ENCODE results near the gene SNN. TPM values are rescaled to one million over a fixed set of nuclear protein-coding genes. Genes with fewer than 3 reads are reported as not detected.
A peak's percentile ranks its signal among the peaks of the same experiment; 100 is the strongest.

Gene SNN
- total and polyA plus RNA-seq, 2 experiments from 2014 or later: 16.7 to 18.8 TPM

GRCh38 chr16:11670171-11671131 is 2.2 kb downstream of the SNN start:
- no peak for DNase-seq (ENCODE audit: low spot score)
- Histone ChIP-seq H3K9me3 (ENCODE audit: low read depth) (no peaks in the 10 kb centered on the region), H3K79me2 (peaks cover 61% of the 10 kb centered on the region), H3K9me2 (replicated peaks; ENCODE audit: insufficient read depth) (no peaks in the 10 kb centered on the region), H3K27ac (no peak overlapping the region), H4K20me1 (ENCODE audit: insufficient read depth, poor library complexity, severe bottlenecking) (peaks cover 57% of the 10 kb centered on the region), H3K27me3 (no peaks in the 10 kb centered on the region), H3K36me3 (replicated peaks; ENCODE audit: insufficient read depth, low read depth) (no peaks in the 10 kb centered on the region), H3K4me2 (peak overlapping the region; percentile 94), H2AFZ (no peak overlapping the region), H3K4me3 (no peak overlapping the region), H3K4me1 (ENCODE audit: insufficient read depth) (peaks cover 23% of the 10 kb centered on the region)
- WGBS (ENCODE audit: low lambda C conversion rate, missing lambda C conversion rate): 74% methylated on average over 27 of the region's 27 CpGs
- no peak for TF ChIP-seq EZH2phosphoT487 (IDR thresholded peaks at IDR 0.05; ENCODE audit: low read depth, severe bottlenecking, unreplicated experiment)
- no peak for TF ChIP-seq EZH2 (IDR thresholded peaks at IDR 0.05; ENCODE audit: borderline replicate concordance)
- TF ChIP-seq CTCF (IDR thresholded peaks at IDR 0.05; ENCODE audit: poor library complexity): no peak

- TF ChIP-seq EZH2phosphoT487 (IDR thresholded peaks at IDR 0.05; ENCODE audit: low read depth, severe bottlenecking, unreplicated experiment): no peak
- TF ChIP-seq EZH2 (IDR thresholded peaks at IDR 0.05; ENCODE audit: borderline replicate concordance): no peak
- no peak for TF ChIP-seq CTCF (IDR thresholded peaks at IDR 0.05; ENCODE audit: poor library complexity)
- no peaks in the 10 kb centered on the region for H3K9me3 ChIP-seq (ENCODE audit: low read depth)
- no peak for DNase-seq (ENCODE audit: low spot score)
- H3K4me2 ChIP-seq: peak overlapping the region; percentile 94
- WGBS (ENCODE audit: low lambda C conversion rate, missing lambda C conversion rate): 90% methylated on average over 2 of the region's 2 CpGs
- H2AFZ ChIP-seq: no peak overlapping the region
- H3K27me3 ChIP-seq: no peaks in the 10 kb centered on the region
- no peaks in the 10 kb centered on the region for H3K36me3 ChIP-seq (replicated peaks; ENCODE audit: insufficient read depth, low read depth)
- no peak overlapping the region for H3K27ac ChIP-seq
- H3K4me1 ChIP-seq (ENCODE audit: insufficient read depth): peaks cover 23% of the 10 kb centered on the region
- peaks cover 61% of the 10 kb centered on the region for H3K79me2 ChIP-seq
- peaks cover 65% of the 10 kb centered on the region for H4K20me1 ChIP-seq (ENCODE audit: insufficient read depth, poor library complexity, severe bottlenecking)
- H3K4me3 ChIP-seq: no peak overlapping the region
- no peaks in the 10 kb centered on the region for H3K9me2 ChIP-seq (replicated peaks; ENCODE audit: insufficient read depth)
Measured at GRCh38 chr16:11671271-11671670, 3.0 kb downstream of the SNN start.

GRCh38 chr16:11671676-11672075 is 3.4 kb downstream of the SNN start:
- Histone ChIP-seq H3K36me3 (replicated peaks; ENCODE audit: insufficient read depth, low read depth) (no peaks in the 10 kb centered on the region), H3K79me2 (peaks cover 61% of the 10 kb centered on the region), H4K20me1 (ENCODE audit: insufficient read depth, poor library complexity, severe bottlenecking) (peaks cover 69% of the 10 kb centered on the region), H3K27ac (no peak overlapping the region), H3K9me2 (replicated peaks; ENCODE audit: insufficient read depth) (no peaks in the 10 kb centered on the region), H3K4me1 (ENCODE audit: insufficient read depth) (peaks cover 23% of the 10 kb centered on the region), H3K27me3 (no peaks in the 10 kb centered on the region), H3K4me3 (no peak overlapping the region), H3K4me2 (no peak overlapping the region), H2AFZ (no peak overlapping the region), H3K9me3 (ENCODE audit: low read depth) (no peaks in the 10 kb centered on the region)
- WGBS (ENCODE audit: low lambda C conversion rate, missing lambda C conversion rate): 92% methylated on average over 8 of the region's 8 CpGs
- TF ChIP-seq CTCF (IDR thresholded peaks at IDR 0.05; ENCODE audit: poor library complexity): no peak
- no peak for TF ChIP-seq EZH2phosphoT487 (IDR thresholded peaks at IDR 0.05; ENCODE audit: low read depth, severe bottlenecking, unreplicated experiment)
- no peak for TF ChIP-seq EZH2 (IDR thresholded peaks at IDR 0.05; ENCODE audit: borderline replicate concordance)
- DNase-seq (ENCODE audit: low spot score): no peak
